A549 (cell line): Measurements from ENCODE around the gene SPATS2.

Experiments
- CTCF ChIP-seq: fragments of >200 bp; sonication (Bioruptor Twin); formaldehyde crosslinking; IDR thresholded peaks from 3 replicates; pipeline ENCODE4 v1.5.1; 2016
- EP300 ChIP-seq, 2 experiments: fragments of >200 bp; sonication (Bioruptor Twin); formaldehyde crosslinking; IDR thresholded peaks; 2 replicates in 1 of 2; 3 replicates in 1 of 2; pipeline ENCODE4 v1.6.1; 2016 to 2017
- ESRRA ChIP-seq: fragments of 150-350 bp; IDR thresholded peaks from 2 replicates; pipeline ENCODE4 v1.6.1; 2014; ENCODE audit warnings: mild to moderate bottlenecking, low read length, borderline replicate concordance
- JUN ChIP-seq, 2 experiments: fragments of >200 bp; sonication (Bioruptor Twin); formaldehyde crosslinking; IDR thresholded peaks; 2 replicates in 1 of 2; 3 replicates in 1 of 2; pipeline ENCODE4 v1.6.1; 2016 to 2017
- KDM5A ChIP-seq: fragments of 200-600 bp; sonication (generic); IDR thresholded peaks from 2 replicates; pipeline ENCODE4 v1.6.1; 2016; ENCODE audit warnings: antibody characterized with exemption, mild to moderate bottlenecking
- NPAS2 ChIP-seq: fragments of 250-450 bp; sonication (Bioruptor Pico); IDR thresholded peaks from 2 replicates; pipeline ENCODE4 v1.8.0; 2022; ENCODE audit warnings: mild to moderate bottlenecking, moderate library complexity, borderline replicate concordance
- POLR2A ChIP-seq: IDR thresholded peaks from 2 replicates; pipeline ENCODE4 v1.6.1; 2012; ENCODE audit warnings: mild to moderate bottlenecking, low read length
- RAD21 ChIP-seq, 2 experiments: fragments of >200 bp in 1 of 2; sonication (Bioruptor Twin) in 1 of 2; formaldehyde crosslinking in 1 of 2; IDR thresholded peaks in 1 of 2; conservative IDR thresholded peaks in 1 of 2; 2 replicates in 1 of 2; 3 replicates in 1 of 2; pipeline ENCODE4 v1.6.1; 2012 to 2018; ENCODE audit warnings: inconsistent platforms in 1 of 2
- RCOR1 ChIP-seq: fragments of 150-350 bp; IDR thresholded peaks from 2 replicates; pipeline ENCODE4 v1.6.1; 2014; ENCODE audit warnings: antibody characterized with exemption, low read length, low read depth
- RFX5 ChIP-seq: fragments of 450-650 bp; IDR thresholded peaks from 2 replicates; pipeline ENCODE4 v1.7.1; 2014; ENCODE audit warnings: antibody characterized with exemption, mild to moderate bottlenecking, moderate library complexity
- SMC3 ChIP-seq: fragments of >200 bp; sonication (Bioruptor Twin); formaldehyde crosslinking; IDR thresholded peaks from 3 replicates; pipeline ENCODE4 v1.6.1; 2018; ENCODE audit warnings: inconsistent platforms
- USF2 ChIP-seq: fragments of 450-650 bp; IDR thresholded peaks from 2 replicates; pipeline ENCODE4 v1.6.1; 2014; ENCODE audit warnings: antibody characterized with exemption
- ZC3H11A ChIP-seq: fragments of 450-650 bp; IDR thresholded peaks from 2 replicates; pipeline ENCODE4 v1.6.1; 2014; ENCODE audit warnings: antibody characterized with exemption, mild to moderate bottlenecking

GRCh38 chr12:49404956-49405355, 37.7 kb downstream of the SPATS2 start:
- TF ChIP-seq POLR2A (no peak), JUN (IDR thresholded peaks at IDR 0.05) (no peak), CTCF (no peak), USF2 (no peak), RFX5 (no peak), ESRRA (no peak), RAD21 (conservative IDR thresholded peaks at IDR 0.05 in 1 of 2, IDR thresholded peaks at IDR 0.05 in 1 of 2) (no peak), KDM5A (no peak), EP300 (IDR thresholded peaks at IDR 0.05) (no peak), RCOR1 (no peak), NPAS2 (CRISPR knock-in tag) (no peak), ZC3H11A (no peak), SMC3 (no peak)
